Heart right ventricle (tissue), 16 donors: ENCODE data around the gene ROBO1. TPM values are rescaled to one million over a fixed set of nuclear protein-coding genes. Genes with fewer than 3 reads are reported as not detected.

Experiments used
- ATAC-seq, 8 donors: fragments of 200-7000 bp; cut with Tn5 transposase; one replicate each; pipeline ENCODE4 v1.9.1; 2020; ENCODE audit warnings: mild to moderate bottlenecking in 8 of 8, moderate library complexity in 8 of 8, moderate number of reproducible peaks in 1 of 8
- DNase-seq, 2 donors: peaks; one replicate each; pipeline ENCODE4 v3.0.0-alpha.2; 2020
- H3K27ac ChIP-seq, 10 donors: fragments of 200-600 bp; sonication (generic) in 2 of 10; one replicate each; pipeline versions ENCODE4 v1.5.0 to v1.8.0; 2020 to 2022; ENCODE audit warnings: mild to moderate bottlenecking in 3 of 10
- H3K27me3 ChIP-seq, 7 donors: fragments of 200-600 bp; one replicate each; pipeline ENCODE4 v1.8.0; 2021 to 2022; ENCODE audit warnings: mild to moderate bottlenecking in 2 of 7
- H3K36me3 ChIP-seq, 9 donors: fragments of 200-600 bp; sonication (generic) in 1 of 9; one replicate each; pipeline versions ENCODE4 v1.5.0 to v1.8.0; 2020 to 2022; ENCODE audit warnings: mild to moderate bottlenecking in 2 of 9
- H3K4me1 ChIP-seq, 9 donors: fragments of 200-600 bp; sonication (generic) in 1 of 9; one replicate each; pipeline versions ENCODE4 v1.5.0 to v1.8.0; 2020 to 2022; ENCODE audit warnings: mild to moderate bottlenecking in 4 of 9
- H3K4me3 ChIP-seq, 10 donors: fragments of 200-600 bp; sonication (generic) in 2 of 10; one replicate each; pipeline versions ENCODE4 v1.5.0 to v1.8.0; 2020 to 2022; ENCODE audit warnings: mild to moderate bottlenecking in 7 of 10, moderate library complexity in 2 of 10
- H3K9me3 ChIP-seq, 11 donors: fragments of 200-600 bp in 10 of 11; sonication (generic) in 2 of 11; one replicate each; pipeline versions ENCODE4 v1.5.0 to v1.8.0; 2013 to 2022; ENCODE audit warnings: mild to moderate bottlenecking in 2 of 11, control low read depth in 1 of 11, moderate library complexity in 1 of 11
- WGBS, 2 donors: extraction: QIAGEN DNeasy Blood & Tissue Kit; methylation state at CpG; one replicate each; pipeline ENCODE4 v1.1.7; 2013; ENCODE audit warnings: inconsistent platforms in 1 of 2; 5-methylcytosine and 5-hydroxymethylcytosine counted together
- intact Hi-C, 10 donors: fragments of 100-400 bp; cut with DNase I; formaldehyde crosslinking; loops; one replicate each; pipeline versions ENCODE4 v1.11.1 to v1.14.2; 2022
- polyA plus RNA-seq, 2 donors: library from polyadenylated mRNA; stranded (reverse); fragments of 200-250 nt; gene quantifications; one replicate each; pipeline ENCODE4 v1.2.3, GENCODE V29; 2013
- total RNA-seq, 10 donors: library from RNA; stranded (reverse); fragmentation: NEBNext Ultra II Directional in 3 of 10; extraction: Animal tissue kit (Norgen Biotek cat#: 25700) in 3 of 10; gene quantifications; one replicate each; pipeline versions ENCODE4 v1.2.1 to v1.2.4, GENCODE V29; 2021 to 2023
- TF ChIP-seq, protein P1 (sequence below), 9 donors: fragments of 200-600 bp; sonication (generic) in 2 of 9; IDR thresholded peaks; one replicate each; pipeline versions ENCODE4 v1.5.0 to v1.8.0; 2021 to 2022; ENCODE audit warnings: antibody characterized with exemption in 9 of 9, mild to moderate bottlenecking in 5 of 9, moderate library complexity in 1 of 9
- donor health status: Arrhythmogenic right ventricular cardiomyopathy.
- donor health status: ischemic (EF 13 %, LVEDD 7.1; RV severe dilation, severe dysfunction).
- donor health status: healthy with polysubstance abuse.
- donor health status: DM: no; HTN: yes; CAD: no.
- donor health status: DM: no; HTN: no; CAD: no.
- donor health status: ischemic (EF 25% LVEDD 6.9; RV normal size, moderate dysfunction).
- donor health status: ischemic (EF 25% LVEDD 5.7; RV mildly dilated, moderate dysfunction).
- donor health status: healthy.
- donor health status: DM: yes; HTN: yes; CAD: no.
- donor health status: Ischemic cardiomyopathy.
- donor health status: ischemic (EF 35%, LVEDD 5.7; RV mildly dilated, moderate dysfunction).
- donor health status: nonischemic (EF 11% LVEDD 7.7; RV severe dilation, severe dysfunction).
- donor health status: DM: yes; HTN: yes; CAD: no.
- donor health status: PGD.
- donor health status: ischemic (EF 29% LVEDD 5.4; RV normal size, mild dysfunction).
- donor health status: nonischemic (EF 23%, LVEDD 6.1; RV moderate dilation, normal function).

The ROBO1 gene
- total and polyA plus RNA-seq, 12 donors: 2.8 to 13.9 (median 5.6) TPM

DNA sequence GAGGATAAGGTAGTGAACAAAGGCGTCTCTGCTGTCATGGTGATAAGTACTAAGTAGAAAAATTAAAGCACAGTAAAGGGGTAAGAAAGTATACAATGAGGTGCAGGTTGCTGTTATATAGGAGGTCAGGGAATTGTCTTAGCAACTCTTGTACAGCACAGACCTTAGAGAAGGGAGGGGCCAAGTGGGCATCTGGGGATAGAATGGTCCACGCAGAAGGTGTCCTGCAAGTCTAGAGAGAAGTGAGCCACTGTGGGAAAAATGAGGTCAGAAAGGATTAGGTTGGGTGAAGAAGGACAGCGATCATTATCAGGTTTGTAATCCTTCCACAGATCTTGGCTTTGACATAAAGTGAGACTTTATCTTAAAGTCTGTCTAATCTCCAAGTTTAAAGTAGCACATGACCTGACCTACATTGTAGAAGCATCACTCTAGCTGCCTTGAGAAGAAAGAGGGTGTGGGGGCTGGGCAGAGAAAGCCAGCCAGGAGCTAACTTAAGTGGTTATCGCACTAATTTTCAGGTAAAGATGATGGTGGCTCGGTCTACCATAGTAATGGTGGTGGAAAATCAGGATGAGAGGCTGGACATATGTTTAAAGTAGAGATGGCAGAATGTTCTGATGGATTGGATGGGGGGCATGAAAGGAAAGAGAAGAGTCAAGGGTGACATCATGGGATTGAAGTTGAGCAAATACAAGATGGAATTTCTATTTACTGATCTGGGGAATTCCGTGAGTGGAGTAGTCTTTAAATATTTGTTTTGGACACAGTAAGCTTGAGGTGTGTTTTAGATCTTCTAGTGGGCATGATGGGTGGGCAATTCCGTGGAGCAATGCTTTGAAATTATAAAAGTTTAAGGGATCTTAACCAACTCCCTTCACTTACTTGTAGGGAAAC lies 919.2 kb downstream of the ROBO1 start:
- DNase-seq (no peak), ATAC-seq (no peak)
- 85 to 90% methylated on average over 7 of the region's 7 CpGs for WGBS, 2 donors
- intact Hi-C loops: loop anchor here in 1 of 10 donors (10.0 kb wide), 1 partner anchor 126 kb away; no protein-coding TSS in a partner anchor
- Histone ChIP-seq H3K27ac (no peak overlapping the region), H3K9me3 (no peaks in the 10 kb centered on the region), H3K4me3 (no peak overlapping the region), H3K4me1 (peaks cover 0 to 11% (median 0%) of the 10 kb centered on the region in 9 donors), H3K27me3 (no peaks in the 10 kb centered on the region), H3K36me3 (no peaks in the 10 kb centered on the region)
- TF ChIP-seq, protein P1, sequence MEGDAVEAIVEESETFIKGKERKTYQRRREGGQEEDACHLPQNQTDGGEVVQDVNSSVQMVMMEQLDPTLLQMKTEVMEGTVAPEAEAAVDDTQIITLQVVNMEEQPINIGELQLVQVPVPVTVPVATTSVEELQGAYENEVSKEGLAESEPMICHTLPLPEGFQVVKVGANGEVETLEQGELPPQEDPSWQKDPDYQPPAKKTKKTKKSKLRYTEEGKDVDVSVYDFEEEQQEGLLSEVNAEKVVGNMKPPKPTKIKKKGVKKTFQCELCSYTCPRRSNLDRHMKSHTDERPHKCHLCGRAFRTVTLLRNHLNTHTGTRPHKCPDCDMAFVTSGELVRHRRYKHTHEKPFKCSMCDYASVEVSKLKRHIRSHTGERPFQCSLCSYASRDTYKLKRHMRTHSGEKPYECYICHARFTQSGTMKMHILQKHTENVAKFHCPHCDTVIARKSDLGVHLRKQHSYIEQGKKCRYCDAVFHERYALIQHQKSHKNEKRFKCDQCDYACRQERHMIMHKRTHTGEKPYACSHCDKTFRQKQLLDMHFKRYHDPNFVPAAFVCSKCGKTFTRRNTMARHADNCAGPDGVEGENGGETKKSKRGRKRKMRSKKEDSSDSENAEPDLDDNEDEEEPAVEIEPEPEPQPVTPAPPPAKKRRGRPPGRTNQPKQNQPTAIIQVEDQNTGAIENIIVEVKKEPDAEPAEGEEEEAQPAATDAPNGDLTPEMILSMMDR (IDR thresholded peaks at IDR 0.05): no peak

DNA sequence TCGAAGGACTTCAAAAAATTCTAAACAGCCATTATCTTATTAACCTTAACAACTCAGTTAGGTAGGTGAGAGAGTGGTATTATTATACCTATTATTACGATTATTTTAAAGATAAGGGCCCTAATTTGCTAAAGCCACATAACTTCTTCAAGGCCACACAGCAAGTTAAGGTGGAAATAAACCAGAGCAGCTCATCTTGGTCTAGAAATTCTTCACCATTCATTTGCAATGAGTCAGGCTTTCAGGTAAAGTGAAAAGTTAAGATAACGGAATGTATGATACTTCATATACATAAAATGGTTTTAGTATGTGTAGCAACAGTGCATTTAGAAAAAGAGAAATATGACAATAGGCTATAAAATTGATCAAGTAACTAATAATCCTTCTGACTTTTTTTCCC lies 920.2 kb downstream of the ROBO1 start:
- H3K27ac ChIP-seq: no peak overlapping the region
- DNase-seq: no peak
- 76 to 78% methylated on average over 3 of the region's 3 CpGs for WGBS, 2 donors
- H3K27me3 ChIP-seq: no peaks in the 10 kb centered on the region
- intact Hi-C loops: loop anchor here in 1 of 10 donors (10.0 kb wide), 1 partner anchor 127 kb away; no protein-coding TSS in a partner anchor
- ATAC-seq: no peak
- no peaks in the 10 kb centered on the region for H3K36me3 ChIP-seq
- TF ChIP-seq, protein P1 (IDR thresholded peaks at IDR 0.05): no peak
- H3K9me3 ChIP-seq: no peaks in the 10 kb centered on the region
- H3K4me3 ChIP-seq: no peak overlapping the region
- H3K4me1 ChIP-seq: peaks cover 0 to 11% (median 0%) of the 10 kb centered on the region in 9 donors

DNA sequence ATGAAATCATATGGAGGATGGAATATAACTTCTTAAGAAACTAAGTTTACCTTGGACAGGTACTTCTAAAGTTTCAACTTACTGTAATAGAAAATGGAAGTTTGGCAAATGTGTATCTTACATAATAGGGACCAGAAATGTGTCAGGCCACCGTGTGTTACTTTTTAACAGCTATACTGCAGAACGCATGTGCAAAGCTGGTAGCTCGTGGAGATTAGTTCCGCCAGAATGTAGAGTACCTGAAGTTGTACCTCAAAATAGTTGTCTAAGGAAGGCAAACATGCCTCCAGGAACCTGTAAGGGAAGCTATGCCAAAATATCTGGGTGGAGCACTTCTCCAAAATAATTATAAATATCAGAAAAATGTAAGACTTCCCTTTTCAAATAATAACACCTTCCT lies 920.6 kb downstream of the ROBO1 start:
- no peak overlapping the region for H3K4me3 ChIP-seq
- TF ChIP-seq, protein P1 (IDR thresholded peaks at IDR 0.05): no peak
- intact Hi-C loops: loop anchor here in 1 of 10 donors (10.0 kb wide), 1 partner anchor 128 kb away; no protein-coding TSS in a partner anchor
- 65 to 66% methylated on average over 4 of the region's 4 CpGs for WGBS, 2 donors
- H3K27me3 ChIP-seq: no peaks in the 10 kb centered on the region
- H3K9me3 ChIP-seq: no peaks in the 10 kb centered on the region
- DNase-seq (no peak), ATAC-seq (peak in 1 of 8 donors; percentile 19)
- no peaks in the 10 kb centered on the region for H3K36me3 ChIP-seq
- no peak overlapping the region for H3K27ac ChIP-seq
- H3K4me1 ChIP-seq: peaks cover 0 to 11% (median 0%) of the 10 kb centered on the region in 9 donors

DNA sequence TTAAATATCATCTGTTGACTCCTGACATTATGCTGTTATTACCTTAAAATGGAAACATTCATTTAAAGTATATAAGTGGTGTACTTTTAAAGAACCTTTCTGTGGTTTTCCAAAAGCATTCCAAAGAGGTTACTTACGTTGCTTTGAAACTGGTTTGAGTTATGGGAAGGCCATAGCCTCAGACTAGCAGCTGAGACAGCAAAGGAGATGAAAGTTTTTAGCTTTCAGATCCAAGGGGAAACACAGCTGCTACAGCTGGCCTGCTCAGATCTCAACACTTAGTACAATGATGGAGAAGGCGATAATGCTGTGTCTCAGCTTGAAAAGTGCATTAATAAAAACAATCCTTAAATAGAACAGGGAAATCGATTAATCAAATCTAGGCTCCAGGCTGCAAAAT lies 921.1 kb downstream of the ROBO1 start:
- no peaks in the 10 kb centered on the region for H3K27me3 ChIP-seq
- no peaks in the 10 kb centered on the region for H3K36me3 ChIP-seq
- peaks cover 0 to 11% (median 0%) of the 10 kb centered on the region in 9 donors for H3K4me1 ChIP-seq
- DNase-seq: no peak
- TF ChIP-seq, protein P1 (IDR thresholded peaks at IDR 0.05): no peak
- H3K27ac ChIP-seq: no peak overlapping the region
- intact Hi-C loops: loop anchor here in 1 of 10 donors (10.0 kb wide), 1 partner anchor 128 kb away; no protein-coding TSS in a partner anchor
- no peaks in the 10 kb centered on the region for H3K9me3 ChIP-seq
- ATAC-seq: peak in 5 of 8 donors; percentile 49 to 81 (median 67)
- WGBS, 2 donors: 41 to 51% methylated on average over 3 of the region's 3 CpGs
- no peak overlapping the region for H3K4me3 ChIP-seq
